DMS153 treated with DMSO at 0.1 percent for 48 hours (cell line): ENCODE measurements around the gene EXOSC6.
"Not testable (repeated sequence)": the region's sequence is repeated elsewhere in the genome, so short reads cannot be mapped to it uniquely, and the experiment has no call there.

Experiments
- DNase-seq: peaks from one replicate; lab custom pipeline; 2025; ENCODE audit not compliant: unreplicated experiment; lab: John Stamatoyannopoulos, UW

The EXOSC6 gene

DNA sequence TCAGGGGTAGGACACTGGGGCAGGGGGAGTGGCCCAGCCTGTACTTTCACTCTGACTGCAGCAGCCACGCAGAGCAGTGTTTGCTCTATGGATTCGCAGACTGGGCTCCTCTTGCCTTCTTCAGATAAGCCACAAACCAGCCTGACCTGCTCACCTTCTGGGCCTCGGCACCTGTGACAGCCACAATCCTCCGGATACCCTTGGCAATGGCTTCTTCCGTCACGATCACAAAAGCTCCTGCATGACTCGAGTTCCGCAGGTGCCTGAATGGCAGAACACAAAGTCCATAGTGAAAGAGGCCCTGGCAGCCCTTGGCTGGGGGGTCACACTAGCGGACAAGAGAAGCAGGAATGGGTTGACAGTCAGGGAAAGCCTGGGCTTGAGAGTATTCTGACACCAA lies 3.8 kb upstream of the EXOSC6 start:
- no peak for DNase-seq

DNA sequence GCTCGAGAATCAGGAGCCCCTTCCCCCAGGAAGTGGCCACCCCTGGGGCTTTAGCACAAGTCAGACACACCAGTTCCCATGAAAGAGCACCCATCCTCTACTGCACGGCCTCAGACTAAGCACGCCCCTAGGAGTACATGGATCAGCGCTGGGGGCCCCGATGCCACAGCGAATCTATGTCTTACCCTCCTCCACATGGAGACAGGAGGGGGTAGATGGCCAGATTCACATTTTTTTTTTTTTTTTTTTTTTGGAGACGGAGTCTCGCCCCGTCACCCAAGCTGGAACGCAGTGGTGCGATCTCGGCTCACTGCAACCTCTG lies 3.2 kb upstream of the EXOSC6 start:
- DNase-seq, result no peak

DNA sequence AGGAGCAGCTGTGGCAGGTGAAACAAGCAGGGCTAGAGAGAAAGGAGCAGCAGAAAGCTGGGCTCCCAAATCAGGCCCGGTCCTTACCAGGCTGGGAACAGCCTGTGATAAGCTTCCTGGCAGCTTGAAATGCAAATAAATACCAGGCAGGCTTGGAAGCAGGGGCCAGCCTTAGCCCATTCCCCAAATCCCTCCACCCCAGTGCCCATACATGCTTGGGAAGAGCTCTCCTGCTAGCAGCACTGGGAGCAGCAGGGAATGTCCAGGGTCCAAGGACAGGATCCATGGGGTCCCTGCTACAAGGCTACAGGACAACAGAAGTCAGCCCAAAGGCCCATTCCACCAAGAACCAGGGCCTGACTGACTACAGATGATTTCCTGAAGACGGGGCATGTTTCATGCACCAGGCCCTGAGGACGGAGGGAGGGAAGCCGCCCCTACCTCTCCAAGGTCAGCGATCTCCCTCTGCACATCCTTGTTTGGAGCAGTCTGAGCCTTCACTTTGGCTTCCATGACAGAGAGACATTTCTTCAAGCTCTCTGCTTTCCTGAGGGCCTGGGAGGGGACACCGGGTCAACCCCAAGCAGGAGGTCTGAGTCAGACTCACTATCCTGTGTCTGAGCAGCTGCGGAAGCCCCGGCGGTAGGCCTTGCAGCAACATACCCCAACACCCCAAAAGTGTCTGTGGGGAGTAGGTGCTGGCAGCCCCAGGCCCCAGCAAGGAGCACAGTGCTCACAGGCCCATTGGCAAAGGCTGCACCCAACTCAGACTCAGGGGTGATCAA lies 2.6 kb upstream of the EXOSC6 start:
- no peak for DNase-seq

DNA sequence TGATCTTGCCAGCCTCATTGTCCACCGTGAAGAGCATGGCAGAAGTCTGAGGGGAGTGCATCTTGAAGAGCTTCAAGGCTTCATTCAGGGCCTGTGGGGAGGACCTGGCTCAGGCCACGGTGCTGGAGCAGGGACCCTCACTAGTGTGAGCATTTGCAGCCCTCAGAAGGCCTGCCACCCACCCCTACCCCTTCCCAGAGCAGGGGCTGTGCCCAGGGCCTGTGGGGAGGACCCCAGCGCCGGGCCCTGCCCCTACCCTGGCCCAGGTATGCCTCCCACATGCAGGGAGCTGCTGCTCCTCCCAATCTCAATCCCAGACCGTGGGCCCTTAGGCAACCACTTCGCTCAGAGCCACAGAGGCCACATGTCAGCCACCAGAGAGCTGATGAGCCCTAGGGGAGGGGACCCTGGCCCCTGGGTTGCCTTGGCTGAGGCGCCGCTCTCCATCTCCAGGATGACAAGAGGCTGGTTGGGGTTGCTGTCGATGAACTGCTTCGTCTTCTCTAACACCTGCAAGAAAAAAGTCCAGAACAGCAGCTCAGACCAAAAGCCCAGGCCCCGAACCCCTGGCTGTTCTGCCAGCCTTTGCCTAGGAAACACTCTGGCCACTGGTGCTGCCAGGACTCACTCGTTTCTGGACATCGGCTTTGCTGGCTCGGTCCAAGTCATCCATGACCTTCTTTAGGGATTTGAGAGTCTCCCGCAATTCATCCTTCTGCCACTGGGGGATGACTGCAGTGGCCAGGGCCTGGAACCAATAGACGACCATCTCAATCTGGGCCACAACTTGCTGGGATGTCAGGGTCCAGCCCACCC lies 1.8 kb upstream of the EXOSC6 start:
- DNase-seq, result no peak

DNA sequence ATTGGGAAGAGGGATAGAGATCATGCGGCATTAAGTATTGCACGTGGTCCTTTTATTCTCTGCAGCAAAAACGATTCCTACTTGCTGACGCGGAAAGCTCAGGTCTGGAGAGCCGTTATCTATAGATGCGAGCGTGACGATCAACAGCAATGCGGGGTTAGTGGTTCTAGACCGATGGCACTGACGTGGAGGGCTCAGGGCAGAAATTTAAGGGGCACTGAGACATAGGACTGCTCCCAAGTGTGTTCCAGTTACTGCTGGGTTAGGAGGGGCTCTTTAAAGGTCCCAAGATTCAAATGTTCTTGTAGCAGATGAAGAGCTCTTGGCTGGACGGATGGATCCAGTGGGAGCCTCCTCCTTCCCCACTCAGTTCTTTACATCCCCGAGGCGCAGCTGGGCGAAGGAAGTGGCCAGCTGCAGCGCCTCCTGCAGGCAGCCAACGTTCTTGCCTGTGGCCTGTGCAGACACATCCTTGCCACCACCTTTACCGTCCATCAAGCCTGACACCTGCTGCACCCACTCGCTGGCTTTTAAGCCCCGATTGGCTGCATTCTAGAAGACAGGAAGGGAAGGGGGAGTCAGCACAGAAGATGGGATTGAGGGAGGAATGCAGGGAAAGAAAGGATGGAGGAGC lies 732 bp upstream of the EXOSC6 start:
- no peak for DNase-seq

DNA sequence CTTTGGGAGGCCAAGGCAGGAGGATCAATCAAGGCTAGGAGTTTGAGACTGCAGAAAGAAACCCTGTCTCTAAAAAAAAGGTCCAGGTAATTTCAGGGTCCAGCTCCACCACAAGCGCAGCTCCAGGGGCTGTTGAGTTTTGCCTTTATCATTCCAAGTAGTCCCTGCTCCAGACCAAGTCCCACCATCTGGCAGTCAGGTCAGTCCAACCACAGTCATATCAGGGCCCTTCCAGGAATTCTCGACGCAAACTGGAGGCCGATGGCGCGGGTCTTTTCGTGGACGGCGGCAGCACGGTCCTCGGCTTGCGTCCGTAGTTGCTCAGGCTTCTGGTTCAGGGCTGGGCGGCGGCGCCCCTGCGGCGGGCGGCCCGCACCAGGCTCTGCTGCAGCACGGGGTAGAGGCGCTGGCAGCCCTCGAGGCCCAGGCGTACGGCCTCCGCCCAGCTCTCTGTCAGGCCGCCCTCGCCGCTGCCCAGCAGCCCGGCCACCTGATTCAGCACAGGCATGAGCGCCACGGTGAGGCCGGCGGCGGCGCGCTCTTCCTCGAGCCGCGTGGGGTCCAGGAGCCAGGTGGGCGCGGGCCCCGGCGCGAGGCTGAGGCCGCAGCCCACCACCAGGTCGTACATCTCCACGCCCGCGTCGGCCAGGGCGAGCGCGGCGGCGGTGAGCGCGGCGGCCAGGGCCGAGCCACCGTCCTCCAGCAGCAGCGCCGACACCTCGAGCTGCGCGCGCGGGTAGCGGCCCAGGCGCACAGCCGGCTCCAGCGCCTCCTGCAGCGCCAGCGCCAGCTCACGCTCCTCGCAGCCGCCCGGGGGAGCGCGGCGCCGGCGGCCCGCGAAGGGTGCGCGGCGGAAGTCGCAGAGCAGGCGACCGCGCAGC lies 752 bp downstream of the EXOSC6 start:
- DNase-seq, result no peak

DNA sequence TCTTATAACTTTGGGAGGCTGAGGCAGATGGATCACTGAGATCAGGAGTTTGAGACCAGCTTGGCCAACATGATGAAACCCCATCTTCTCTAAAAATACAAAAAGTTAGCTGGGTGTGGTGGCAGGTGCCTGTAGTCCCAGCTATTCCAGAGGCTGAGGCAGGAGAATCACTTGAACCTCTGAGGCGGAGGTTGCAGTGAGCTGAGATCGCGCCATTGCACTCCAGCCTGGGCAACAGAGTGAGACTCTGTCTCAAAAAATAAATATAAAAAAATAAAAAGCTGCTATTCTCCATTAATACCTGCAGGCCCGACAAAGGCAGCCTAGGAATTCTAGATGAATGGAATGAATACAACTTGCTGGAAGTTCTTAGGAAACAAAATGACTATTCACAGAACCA lies 2.0 kb downstream of the EXOSC6 start:
- DNase-seq, result not testable (repeated sequence)

DNA sequence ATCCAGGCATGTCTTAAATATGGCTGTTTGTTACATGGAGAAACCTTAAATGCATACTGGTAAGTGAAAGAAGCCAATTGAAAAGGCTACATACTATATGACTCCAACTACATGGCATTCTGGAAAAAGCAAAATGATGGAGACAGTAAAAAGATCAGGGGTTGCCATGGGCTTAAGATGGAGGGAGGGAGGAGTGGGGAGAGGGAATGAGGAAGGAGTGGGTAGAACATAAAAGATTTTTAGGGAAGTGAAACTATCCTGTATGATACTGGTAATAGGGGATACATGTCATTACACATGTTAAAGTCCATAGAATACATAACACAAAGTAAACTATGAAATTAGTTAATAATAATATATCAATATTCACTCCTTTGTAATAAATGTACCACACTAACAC lies 13.0 kb downstream of the EXOSC6 start:
- DNase-seq, result not testable (repeated sequence)

DNA sequence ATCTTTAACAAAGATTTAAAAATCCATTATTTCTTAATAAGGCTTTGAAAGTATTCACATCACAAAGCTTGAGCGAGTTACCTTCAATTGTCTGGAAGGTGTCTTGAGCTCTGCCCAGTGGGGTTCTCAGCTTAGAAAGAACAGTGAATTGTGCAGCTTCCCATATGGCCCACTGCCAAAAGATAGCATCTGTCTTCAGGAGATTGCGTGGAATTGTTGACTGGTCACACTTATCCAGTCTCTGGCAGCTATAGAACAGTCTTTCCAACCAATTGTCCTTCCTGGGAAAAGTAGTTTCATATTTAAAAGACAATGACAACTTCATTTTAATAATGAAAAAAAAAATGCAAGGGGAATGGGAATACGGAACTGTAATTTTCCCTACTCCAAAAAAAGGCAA lies 19.9 kb downstream of the EXOSC6 start:
- DNase-seq, result not testable (repeated sequence)

DNA sequence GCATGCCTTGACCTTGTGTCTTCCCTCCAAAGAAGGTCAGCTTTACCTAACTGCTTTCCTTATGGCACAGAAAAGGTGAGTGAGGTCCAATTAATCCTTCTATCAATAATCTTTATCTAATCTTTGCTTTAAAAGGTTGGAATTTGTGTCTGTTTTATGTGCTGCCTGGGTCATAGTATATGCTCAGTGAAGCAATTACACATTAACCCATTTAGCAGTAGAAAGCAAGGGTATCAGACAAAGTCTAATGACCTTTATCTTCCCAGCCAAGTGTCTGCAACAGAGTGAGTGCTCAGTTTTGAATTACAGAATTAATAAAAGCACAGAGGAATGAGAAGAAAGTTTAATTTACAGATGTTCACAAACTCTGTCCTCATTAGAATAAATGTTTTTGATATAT lies 25.7 kb downstream of the EXOSC6 start:
- DNase-seq, result not testable (repeated sequence)

DNA sequence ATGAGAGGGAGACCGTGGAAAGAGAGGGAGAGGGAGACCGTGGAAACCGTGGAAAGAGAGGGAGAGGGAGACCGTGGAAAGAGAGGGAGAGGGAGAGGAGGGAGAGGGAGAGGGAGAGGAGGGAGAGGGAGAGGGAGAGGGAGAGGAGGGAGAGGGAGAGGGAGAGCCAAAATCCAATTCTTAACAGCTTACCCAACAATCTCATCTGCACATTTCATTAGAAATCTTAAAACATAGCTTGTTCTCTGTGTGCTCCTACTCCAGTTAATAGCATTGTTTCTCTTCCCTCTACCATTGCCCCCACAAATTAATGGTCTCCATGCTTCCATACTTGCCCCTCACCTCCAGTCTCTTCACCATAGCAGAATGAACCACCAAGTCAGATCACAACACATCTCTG lies 26.3 kb downstream of the EXOSC6 start:
- DNase-seq, result not testable (repeated sequence)

DNA sequence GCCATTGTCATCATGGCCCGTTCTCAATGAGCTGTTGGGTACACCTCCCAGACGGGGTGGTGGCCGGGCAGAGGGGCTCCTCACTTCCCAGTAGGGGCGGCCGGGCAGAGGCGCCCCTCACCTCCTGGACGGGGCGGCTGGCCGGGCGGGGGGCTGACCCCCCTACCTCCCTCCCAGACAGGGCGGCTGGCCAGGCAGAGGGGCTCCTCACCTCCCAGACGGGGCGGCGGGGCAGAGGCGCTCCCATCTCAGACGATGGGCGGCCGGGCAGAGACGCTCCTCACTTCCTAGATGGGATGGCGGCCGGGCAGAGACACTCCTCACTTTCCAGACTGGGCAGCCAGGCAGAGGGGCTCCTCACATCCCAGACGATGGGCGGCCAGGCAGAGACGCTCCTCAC lies 27.1 kb downstream of the EXOSC6 start:
- not testable (repeated sequence) for DNase-seq

DNA sequence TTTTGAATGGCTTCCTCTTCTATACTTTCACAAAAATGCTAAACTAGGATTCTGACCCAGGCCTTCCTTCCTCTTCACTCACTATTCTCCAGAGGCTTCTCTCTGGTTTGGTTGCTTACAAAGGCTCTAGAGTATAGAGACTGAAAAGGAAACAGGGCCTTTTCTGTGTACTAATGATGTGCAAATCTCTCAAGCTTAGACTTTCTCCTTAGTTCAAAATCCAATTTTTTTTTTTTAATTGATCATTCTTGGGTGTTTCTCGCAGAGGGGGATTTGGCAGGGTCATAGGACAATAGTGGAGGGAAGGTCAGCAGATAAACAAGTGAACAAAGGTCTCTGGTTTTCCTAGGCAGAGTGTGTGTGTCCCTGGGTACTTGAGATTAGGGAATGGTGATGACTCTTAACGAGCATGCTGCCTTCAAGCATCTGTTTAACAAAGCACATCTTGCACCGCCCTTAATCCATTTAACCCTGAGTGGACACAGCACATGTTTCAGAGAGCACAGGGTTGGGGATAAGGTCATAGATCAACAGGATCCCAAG lies 27.7 kb downstream of the EXOSC6 start:
- DNase-seq, result not testable (repeated sequence)

DNA sequence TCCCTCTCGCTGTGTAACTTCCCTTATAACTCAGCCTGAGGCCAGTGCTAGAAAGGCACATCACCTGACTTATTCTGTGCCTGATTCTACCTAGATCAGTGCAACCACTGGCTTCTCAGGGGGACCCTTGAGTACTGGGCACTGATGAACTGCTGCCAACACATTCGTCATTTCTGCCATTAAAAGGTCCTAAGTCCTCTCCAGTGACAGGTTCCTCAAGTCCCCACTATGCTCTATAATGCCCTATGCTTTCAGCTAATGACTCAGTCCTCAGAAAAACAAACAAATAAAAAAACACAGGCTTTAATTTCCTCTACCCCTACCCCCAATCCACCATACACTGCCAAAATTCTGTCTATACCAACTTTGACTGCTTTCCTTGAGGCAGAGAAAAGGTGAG lies 28.5 kb downstream of the EXOSC6 start:
- not testable (repeated sequence) for DNase-seq

DNA sequence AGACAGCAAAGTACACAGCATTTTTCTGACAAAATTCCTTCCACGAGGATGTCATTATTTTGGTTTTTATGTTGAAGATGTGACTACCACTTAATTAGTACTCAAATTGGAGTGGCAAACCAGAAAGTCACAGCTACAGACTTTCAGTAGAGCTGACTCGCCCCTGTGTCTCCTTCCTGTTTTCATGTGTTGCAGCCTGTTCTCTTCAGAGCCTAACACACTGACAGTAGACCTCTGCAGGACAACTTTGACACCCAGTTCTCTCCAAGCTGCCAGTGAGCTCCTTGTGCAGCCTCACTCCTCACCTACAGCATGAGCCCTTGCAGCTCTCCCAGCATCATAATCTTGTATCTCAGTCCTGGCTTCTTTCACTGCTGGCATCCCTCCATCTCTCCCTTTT lies 29.2 kb downstream of the EXOSC6 start:
- DNase-seq, result not testable (repeated sequence)

DNA sequence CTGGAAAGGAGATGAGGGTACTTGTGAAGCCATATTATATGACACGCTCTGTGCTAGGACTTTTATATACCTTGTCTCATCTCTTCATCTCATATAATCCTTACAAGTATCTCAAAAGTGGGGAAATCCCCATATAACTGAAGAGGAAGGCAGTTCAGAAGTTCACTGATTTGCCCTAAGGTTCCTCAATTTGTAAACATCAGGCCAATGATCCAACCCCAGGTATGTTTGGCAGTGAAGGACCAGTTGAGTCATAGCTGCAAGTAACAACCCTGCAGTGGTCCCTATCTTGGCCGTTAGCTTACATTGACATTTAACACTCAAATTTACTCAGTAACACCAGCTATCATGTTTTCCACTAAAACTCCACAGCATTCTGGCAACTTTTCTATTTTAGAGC lies 33.2 kb downstream of the EXOSC6 start:
- DNase-seq, result not testable (repeated sequence)

DNA sequence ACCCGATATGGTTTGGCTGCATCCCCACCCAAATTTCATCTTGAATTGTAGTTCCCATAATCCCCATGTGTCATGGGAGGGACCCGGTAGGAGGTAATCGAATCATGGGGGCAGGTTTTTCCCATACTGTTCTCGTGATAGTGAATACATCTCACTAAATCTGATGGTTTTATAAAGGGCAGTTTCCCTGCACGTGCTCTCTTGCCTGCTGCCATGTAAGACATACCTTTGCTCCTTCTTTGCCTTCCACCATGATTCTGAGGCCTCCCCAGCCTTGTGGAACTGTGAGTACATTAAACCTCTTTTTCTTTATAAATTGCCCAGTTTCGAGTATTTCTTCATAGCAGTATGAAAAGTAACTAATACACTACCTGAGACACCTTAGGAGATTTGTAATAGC lies 45.4 kb downstream of the EXOSC6 start:
- not testable (repeated sequence) for DNase-seq

DNA sequence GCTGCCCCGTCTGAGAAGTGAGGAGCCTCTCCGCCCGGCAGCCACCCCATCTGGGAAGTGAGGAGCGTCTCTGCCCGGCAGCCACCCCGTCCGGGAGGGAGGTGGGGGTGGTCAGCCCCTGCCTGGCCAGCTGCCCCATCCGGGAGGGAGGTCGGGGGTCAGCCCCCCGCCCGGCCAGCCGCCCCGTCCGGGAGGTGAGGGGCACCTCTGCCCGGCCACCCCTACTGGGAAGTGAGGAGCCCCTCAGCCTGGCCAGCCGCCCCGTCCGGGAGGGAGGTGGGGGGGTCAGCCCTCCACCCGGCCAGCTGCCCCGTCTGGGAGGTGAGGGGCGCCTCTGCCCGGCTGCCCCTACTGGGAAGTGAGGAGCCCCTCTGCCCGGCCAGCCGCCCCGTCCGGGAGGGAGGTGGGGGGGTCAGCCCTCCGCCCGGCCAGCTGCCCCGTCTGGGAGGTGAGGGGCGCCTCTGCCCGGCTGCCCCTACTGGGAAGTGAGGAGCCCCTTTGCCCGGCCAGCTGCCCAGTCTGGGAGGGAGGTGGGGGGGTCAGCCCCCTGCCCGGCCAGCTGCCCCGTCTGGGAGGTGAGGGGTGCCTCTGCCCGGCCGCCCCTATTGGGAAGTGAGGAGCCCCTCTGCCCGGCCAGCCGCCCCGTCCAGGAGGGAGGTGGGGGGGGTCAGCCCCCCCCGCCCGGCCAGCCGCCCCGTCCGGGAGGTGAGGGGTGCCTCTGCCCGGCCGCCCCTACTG lies 46.9 kb downstream of the EXOSC6 start:
- not testable (repeated sequence) for DNase-seq

DNA sequence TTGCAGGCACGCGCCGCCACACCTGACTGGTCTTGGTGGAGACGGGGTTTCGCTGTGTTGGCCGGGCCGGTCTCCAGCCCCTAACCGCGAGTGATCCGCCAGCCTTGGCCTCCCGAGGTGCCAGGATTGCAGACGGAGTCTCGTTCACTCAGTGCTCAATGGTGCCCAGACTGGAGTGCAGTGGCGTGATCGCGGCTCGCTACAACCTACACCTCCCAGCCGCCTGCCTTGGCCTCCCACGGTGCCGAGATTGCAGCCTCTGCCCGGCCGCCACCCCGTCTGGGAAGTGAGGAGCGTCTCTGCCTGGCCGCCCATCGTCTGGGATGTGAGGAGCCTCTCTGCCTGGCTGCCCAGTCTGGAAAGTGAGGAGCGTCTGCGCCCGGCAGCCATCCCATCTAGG lies 47.7 kb downstream of the EXOSC6 start:
- not testable (repeated sequence) for DNase-seq

DNA sequence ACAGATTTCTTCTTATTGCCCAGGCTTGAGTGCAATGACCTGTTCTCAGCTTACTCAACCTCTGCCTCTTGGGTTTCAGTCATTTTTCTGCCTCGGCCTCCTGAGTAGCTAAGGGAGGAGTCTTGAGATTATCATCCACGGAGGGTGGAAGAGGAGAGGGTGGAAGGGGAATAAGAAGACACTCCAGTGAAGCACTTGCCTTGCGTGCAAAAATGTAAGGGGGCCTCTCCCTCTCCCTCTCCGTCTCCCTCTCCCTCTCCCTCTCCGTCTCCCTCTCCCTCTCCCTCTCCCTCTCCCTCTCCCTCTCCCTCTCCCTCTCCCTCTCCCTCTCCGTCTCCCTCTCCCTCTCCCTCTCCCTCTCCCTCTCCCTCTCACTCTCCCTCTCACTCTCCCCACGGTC lies 48.2 kb downstream of the EXOSC6 start:
- not testable (repeated sequence) for DNase-seq
